ENCODE data around the gene ETV3L. TPM values are rescaled to one million over a fixed set of nuclear protein-coding genes. Genes with fewer than 3 reads are reported as not detected.
"Not testable (repeated sequence)": the region's sequence is repeated elsewhere in the genome, so short reads cannot be mapped to it uniquely, and the experiment has no call there.

Gene ETV3L
- total RNA-seq, 1 donor from 2014 or later: not detected

GRCh38 chr1:157091186-157091585 is 8.4 kb downstream of the ETV3L start:
- Mint-ChIP-seq H3K4me3 (no peak overlapping the region), H3K9me3 (no peaks in the 10 kb centered on the region), H3K27ac (no peak overlapping the region), H3K4me1 (peaks cover 2% of the 10 kb centered on the region), H3K27me3 (peaks cover 2% of the 10 kb centered on the region), H3K36me3 (ENCODE audit: low read depth) (no peaks in the 10 kb centered on the region)
- no peak for DNase-seq
- intact Hi-C loops (cut with micrococcal nuclease): no loop called here

DNA sequence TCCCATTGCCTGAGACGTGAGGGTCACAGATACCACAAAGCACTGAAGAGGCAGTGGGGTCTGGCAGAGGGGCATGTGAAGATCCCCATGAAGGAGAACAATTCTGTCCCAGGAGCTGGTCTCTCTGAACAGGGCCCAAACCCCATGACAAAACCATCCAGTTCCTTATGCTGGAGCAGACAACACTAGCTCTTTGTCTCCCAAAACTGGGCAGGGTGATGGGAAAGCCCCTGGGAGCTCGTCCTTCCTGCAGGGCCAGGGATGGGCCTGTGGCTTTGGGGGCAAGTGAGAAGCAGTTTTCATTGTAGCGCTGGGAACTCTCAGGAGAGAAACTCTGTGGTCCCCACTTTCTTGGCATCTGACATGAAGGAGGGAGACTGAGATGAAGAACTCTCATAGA is 8.8 kb downstream of the ETV3L start:
- Mint-ChIP-seq H3K36me3 (ENCODE audit: low read depth) (no peaks in the 10 kb centered on the region), H3K27ac (no peak overlapping the region), H3K4me1 (peaks cover 2% of the 10 kb centered on the region), H3K4me3 (no peak overlapping the region), H3K9me3 (no peaks in the 10 kb centered on the region), H3K27me3 (peaks cover 2% of the 10 kb centered on the region)
- intact Hi-C loops (cut with micrococcal nuclease): loop anchor here (1.0 kb wide), 1 partner anchor 66 kb away; no protein-coding TSS in a partner anchor
- DNase-seq: no peak

DNA sequence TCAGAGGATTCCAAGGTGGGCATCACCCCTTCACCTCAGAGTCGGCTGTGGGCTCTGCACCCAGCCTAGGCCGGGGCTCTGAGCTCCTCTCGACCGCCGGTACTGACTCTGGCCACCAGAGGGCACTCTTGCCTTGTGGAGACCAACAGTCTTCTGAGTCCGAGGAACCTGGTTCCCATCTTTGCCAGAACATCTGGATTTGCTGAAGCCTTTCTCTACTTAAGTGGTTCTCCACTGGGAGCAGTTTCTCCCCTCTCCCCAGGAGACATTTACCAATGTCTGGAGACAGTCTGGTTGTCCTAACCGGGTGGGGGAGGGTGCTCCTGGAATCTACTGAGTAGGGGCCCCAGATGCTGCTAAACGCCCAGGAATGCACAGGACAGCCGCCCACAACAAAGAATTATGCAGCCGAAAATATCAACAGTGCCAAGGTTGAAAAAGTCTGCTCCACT is 9.4 kb downstream of the ETV3L start:
- intact Hi-C loops (cut with micrococcal nuclease): loop anchor here (1.0 kb wide), 1 partner anchor 66 kb away; no protein-coding TSS in a partner anchor
- DNase-seq: peak; percentile 96
- peaks cover 2% of the 10 kb centered on the region for H3K27me3 Mint-ChIP-seq
- H3K36me3 Mint-ChIP-seq (ENCODE audit: low read depth): no peaks in the 10 kb centered on the region
- H3K4me3 Mint-ChIP-seq: no peak overlapping the region
- H3K27ac Mint-ChIP-seq: no peak overlapping the region
- H3K9me3 Mint-ChIP-seq: no peaks in the 10 kb centered on the region
- H3K4me1 Mint-ChIP-seq: peaks cover 2% of the 10 kb centered on the region

- peaks cover 2% of the 10 kb centered on the region for H3K27me3 Mint-ChIP-seq
- no peak for DNase-seq
- peaks cover 2% of the 10 kb centered on the region for H3K4me1 Mint-ChIP-seq
- H3K4me3 Mint-ChIP-seq: no peak overlapping the region
- intact Hi-C loops (cut with micrococcal nuclease): loop anchor here (1.0 kb wide), 1 partner anchor 67 kb away; no protein-coding TSS in a partner anchor
- no peaks in the 10 kb centered on the region for H3K9me3 Mint-ChIP-seq
- H3K36me3 Mint-ChIP-seq (ENCODE audit: low read depth): no peaks in the 10 kb centered on the region
- H3K27ac Mint-ChIP-seq: no peak overlapping the region
Observed at GRCh38 chr1:157089789-157090188, 9.8 kb downstream of the ETV3L start.

DNA sequence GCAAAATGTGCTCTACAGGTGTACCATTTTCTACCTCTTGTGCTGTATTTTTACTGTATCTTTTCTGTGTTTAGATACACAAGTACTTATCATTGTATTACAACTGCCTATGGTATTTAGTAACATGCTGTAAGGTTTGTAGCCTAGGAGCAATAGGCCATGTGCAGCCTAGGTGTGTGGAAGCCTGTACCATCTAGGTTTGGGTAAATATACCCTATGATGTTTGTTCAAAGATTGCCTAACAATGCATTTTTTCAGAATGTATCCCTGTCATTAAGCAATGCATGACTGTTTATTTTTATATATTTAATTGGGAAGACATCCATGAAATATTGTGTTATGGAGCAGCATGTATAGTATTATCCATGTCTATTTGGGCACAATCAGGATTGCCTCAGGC is 11.0 kb downstream of the ETV3L start:
- H3K9me3 Mint-ChIP-seq: no peaks in the 10 kb centered on the region
- peaks cover 2% of the 10 kb centered on the region for H3K4me1 Mint-ChIP-seq
- intact Hi-C loops (cut with micrococcal nuclease): no loop called here
- no peak overlapping the region for H3K27ac Mint-ChIP-seq
- no peak overlapping the region for H3K4me3 Mint-ChIP-seq
- H3K36me3 Mint-ChIP-seq (ENCODE audit: low read depth): no peaks in the 10 kb centered on the region
- peaks cover 6% of the 10 kb centered on the region for H3K27me3 Mint-ChIP-seq
- DNase-seq: no peak

GRCh38 chr1:157087030-157087429 is 12.6 kb downstream of the ETV3L start:
- Mint-ChIP-seq H3K27me3 (peaks cover 14% of the 10 kb centered on the region), H3K36me3 (ENCODE audit: low read depth) (no peaks in the 10 kb centered on the region)
- DNase-seq: no peak

GRCh38 chr1:157086299-157086698 is 13.3 kb downstream of the ETV3L start:
- no peak overlapping the region for H3K4me3 Mint-ChIP-seq
- H3K4me1 Mint-ChIP-seq: peaks cover 2% of the 10 kb centered on the region
- H3K36me3 Mint-ChIP-seq (ENCODE audit: low read depth): no peaks in the 10 kb centered on the region
- DNase-seq: no peak
- H3K9me3 Mint-ChIP-seq: no peaks in the 10 kb centered on the region
- H3K27me3 Mint-ChIP-seq: peaks cover 17% of the 10 kb centered on the region
- intact Hi-C loops (cut with micrococcal nuclease): no loop called here
- no peak overlapping the region for H3K27ac Mint-ChIP-seq

More at GRCh38 chr1:157087030-157087429, 12.6 kb downstream of the ETV3L start:
- intact Hi-C loops (cut with micrococcal nuclease): no loop called here
- Mint-ChIP-seq H3K4me3 (no peak overlapping the region), H3K27ac (no peak overlapping the region), H3K9me3 (no peaks in the 10 kb centered on the region), H3K4me1 (peaks cover 2% of the 10 kb centered on the region)

DNA sequence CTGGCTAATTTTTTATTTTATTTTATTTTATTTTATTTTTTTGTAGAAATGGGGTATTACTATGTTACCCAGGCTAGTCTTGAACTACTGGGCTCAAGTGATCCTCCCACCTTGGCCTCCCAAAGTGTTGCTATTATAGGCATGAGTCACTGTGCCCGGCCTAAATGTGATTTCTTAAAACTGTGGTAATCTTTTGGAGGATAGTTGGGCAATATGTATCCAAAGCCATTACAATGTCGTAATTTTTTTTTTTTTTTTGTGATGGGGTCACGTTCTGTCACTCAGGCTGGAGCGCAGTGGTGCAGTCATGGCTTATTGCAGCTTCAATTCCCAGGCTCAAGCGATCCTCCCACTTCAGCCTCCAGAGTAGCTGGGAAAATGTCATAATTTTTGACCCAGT is 14.2 kb downstream of the ETV3L start:
- no peak overlapping the region for H3K4me3 Mint-ChIP-seq
- intact Hi-C loops (cut with micrococcal nuclease): no loop called here
- DNase-seq: no peak
- no peak overlapping the region for H3K27ac Mint-ChIP-seq
- H3K27me3 Mint-ChIP-seq: peaks cover 17% of the 10 kb centered on the region
- peaks cover 2% of the 10 kb centered on the region for H3K4me1 Mint-ChIP-seq
- H3K9me3 Mint-ChIP-seq: no peaks in the 10 kb centered on the region
- no peaks in the 10 kb centered on the region for H3K36me3 Mint-ChIP-seq (ENCODE audit: low read depth)

DNA sequence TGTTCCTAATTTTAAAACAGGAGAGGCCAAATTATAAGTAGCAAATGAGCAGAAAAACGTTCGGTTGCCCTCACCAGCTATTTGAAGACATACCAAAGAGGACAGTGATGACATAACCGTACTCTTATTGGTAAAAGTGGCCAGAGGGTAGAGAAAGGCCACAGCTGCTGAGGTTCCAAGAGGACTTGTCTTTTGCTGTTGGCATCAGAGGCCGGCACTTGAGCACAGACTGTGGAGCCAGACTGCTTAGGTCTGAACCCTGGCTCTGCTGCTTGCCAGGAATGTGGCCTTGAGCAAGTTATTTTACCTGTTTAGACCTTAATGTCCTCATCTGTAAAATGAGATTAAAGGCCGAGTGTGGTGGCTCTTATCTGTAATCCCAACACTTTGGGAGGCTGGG is 14.9 kb downstream of the ETV3L start:
- no peaks in the 10 kb centered on the region for H3K9me3 Mint-ChIP-seq
- H3K27ac Mint-ChIP-seq: no peak overlapping the region

GRCh38 chr1:157081707-157082106 is 17.9 kb downstream of the ETV3L start:
- Mint-ChIP-seq H3K4me1 (no peaks in the 10 kb centered on the region), H3K36me3 (ENCODE audit: low read depth) (no peaks in the 10 kb centered on the region), H3K4me3 (no peak overlapping the region), H3K27me3 (peaks cover 28% of the 10 kb centered on the region), H3K27ac (no peak overlapping the region), H3K9me3 (no peaks in the 10 kb centered on the region)
- DNase-seq: no peak
- intact Hi-C loops (cut with micrococcal nuclease): no loop called here

More for the DNA sequence above, 14.9 kb downstream of the ETV3L start:
- no peak for DNase-seq
- Mint-ChIP-seq H3K4me1 (no peaks in the 10 kb centered on the region), H3K36me3 (ENCODE audit: low read depth) (no peaks in the 10 kb centered on the region), H3K27me3 (peaks cover 14% of the 10 kb centered on the region), H3K4me3 (no peak overlapping the region)
- intact Hi-C loops (cut with micrococcal nuclease): no loop called here

DNA sequence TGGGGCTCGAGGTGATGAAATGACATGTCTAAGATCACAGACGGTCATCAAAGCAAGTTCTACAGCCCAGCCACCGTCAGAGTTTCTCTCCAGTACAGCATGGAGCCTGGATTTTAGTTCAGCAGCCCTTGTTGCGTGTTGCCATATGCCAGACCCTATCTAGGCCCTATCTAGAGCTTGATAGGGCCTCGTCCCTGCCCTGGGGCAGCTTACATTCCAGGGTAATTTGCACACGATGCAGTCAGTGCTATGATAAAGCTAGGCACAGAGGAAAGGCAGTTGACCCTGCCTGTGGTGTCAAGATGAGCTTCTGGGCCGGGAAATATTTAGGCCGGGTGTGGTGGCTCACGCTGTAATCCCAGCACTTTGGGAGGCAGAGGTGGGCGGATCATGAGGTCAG is 18.9 kb downstream of the ETV3L start:
- no peaks in the 10 kb centered on the region for H3K9me3 Mint-ChIP-seq
- intact Hi-C loops (cut with micrococcal nuclease): no loop called here

GRCh38 chr1:157077394-157077793 is 22.2 kb downstream of the ETV3L start:
- intact Hi-C loops (cut with micrococcal nuclease): no loop called here
- no peak for DNase-seq
- Mint-ChIP-seq H3K36me3 (ENCODE audit: low read depth) (no peaks in the 10 kb centered on the region), H3K27me3 (peaks cover 37% of the 10 kb centered on the region), H3K9me3 (no peaks in the 10 kb centered on the region), H3K4me3 (no peak overlapping the region), H3K27ac (no peak overlapping the region), H3K4me1 (peaks cover 3% of the 10 kb centered on the region)

More for the DNA sequence above, 18.9 kb downstream of the ETV3L start:
- no peak overlapping the region for H3K27ac Mint-ChIP-seq
- no peaks in the 10 kb centered on the region for H3K36me3 Mint-ChIP-seq (ENCODE audit: low read depth)
- peaks cover 30% of the 10 kb centered on the region for H3K27me3 Mint-ChIP-seq
- no peaks in the 10 kb centered on the region for H3K4me1 Mint-ChIP-seq
- no peak for DNase-seq
- H3K4me3 Mint-ChIP-seq: no peak overlapping the region

- H3K27ac Mint-ChIP-seq: no peak overlapping the region
- no peak overlapping the region for H3K4me3 Mint-ChIP-seq
- intact Hi-C loops (cut with micrococcal nuclease): no loop called here
- peaks cover 3% of the 10 kb centered on the region for H3K4me1 Mint-ChIP-seq
- H3K9me3 Mint-ChIP-seq: no peaks in the 10 kb centered on the region
- H3K27me3 Mint-ChIP-seq: peaks cover 33% of the 10 kb centered on the region
- H3K36me3 Mint-ChIP-seq (ENCODE audit: low read depth): no peaks in the 10 kb centered on the region
- DNase-seq: peak; percentile 79
Observed at GRCh38 chr1:157073944-157074685, 25.5 kb downstream of the ETV3L start.

DNA sequence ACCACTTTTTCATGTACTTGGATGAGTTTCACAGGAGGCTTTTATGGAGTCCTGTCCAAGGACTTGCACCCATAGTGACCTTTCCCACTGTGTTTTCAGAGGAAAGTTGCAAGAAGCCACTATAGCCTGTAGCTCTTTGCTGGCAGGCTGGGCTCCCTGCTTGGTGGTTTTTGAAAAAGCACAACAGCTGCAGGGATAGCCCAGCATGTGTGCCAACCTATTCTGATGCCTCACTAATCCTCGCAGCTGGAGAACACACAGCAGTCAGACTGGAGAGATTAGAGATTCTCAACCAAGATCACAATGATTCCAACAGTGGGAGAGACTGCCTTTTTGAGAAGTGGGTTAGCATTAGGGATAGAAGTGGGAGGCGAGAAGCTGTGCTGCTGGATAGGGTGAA is 30.0 kb downstream of the ETV3L start:
- H3K4me3 Mint-ChIP-seq: no peak overlapping the region
- peaks cover 43% of the 10 kb centered on the region for H3K27me3 Mint-ChIP-seq
- DNase-seq: no peak
- no peak overlapping the region for H3K27ac Mint-ChIP-seq
- no peaks in the 10 kb centered on the region for H3K36me3 Mint-ChIP-seq (ENCODE audit: low read depth)
- H3K4me1 Mint-ChIP-seq: peaks cover 6% of the 10 kb centered on the region
- no peaks in the 10 kb centered on the region for H3K9me3 Mint-ChIP-seq
- intact Hi-C loops (cut with micrococcal nuclease): no loop called here

DNA sequence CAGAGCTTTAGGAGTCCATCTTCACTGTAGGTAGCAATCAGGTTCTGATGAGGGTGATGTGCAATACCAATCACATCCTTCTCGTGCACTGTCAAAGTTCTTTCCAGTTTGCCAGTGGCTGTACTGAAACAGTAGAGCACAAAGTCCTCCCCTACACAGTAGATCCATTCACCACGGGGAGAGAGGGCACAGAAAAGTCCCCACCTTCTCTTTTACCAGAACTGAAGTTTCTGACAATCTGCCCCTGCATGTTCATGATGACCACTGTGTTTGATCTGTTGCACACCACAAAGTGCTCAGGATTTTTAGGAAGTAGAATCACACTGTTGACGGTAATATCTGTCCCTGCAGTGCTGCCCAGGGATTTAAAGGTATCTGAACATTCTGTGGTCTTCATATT is 40.4 kb downstream of the ETV3L start:
- H3K36me3 Mint-ChIP-seq (ENCODE audit: low read depth); DNase-seq; H3K27ac Mint-ChIP-seq; H3K4me1 Mint-ChIP-seq; H3K9me3 Mint-ChIP-seq; intact Hi-C loops (cut with micrococcal nuclease); H3K4me3 Mint-ChIP-seq: not testable (repeated sequence)
- peaks cover 46% of the 10 kb centered on the region for H3K27me3 Mint-ChIP-seq

Data from activated CD4-positive, alpha-beta T cell treated with anti-CD3 and anti-CD28 coated beads, Interleukin-2, amount 10 ng/mL, durations not matched to agents 24 days and 14 days (primary cell).